DOHH2 (cell line): ENCODE measurements around the gene EFNB1.
"Not testable (repeated sequence)": the region's sequence is repeated elsewhere in the genome, so short reads cannot be mapped to it uniquely, and the experiment has no call there.

ENCODE experiments used
- H3F3A ChIP-seq: fragments of 200-600 bp; sonication (generic), shearing (Covaris generic); 2 replicates; pipeline ENCODE4 v1.6.0; 2016; ENCODE audit warnings: antibody characterized with exemption, mild to moderate bottlenecking; ENCODE audit not compliant: control insufficient read depth, insufficient read depth
- H3K27ac ChIP-seq: fragments of 200-600 bp; sonication (generic); 2 replicates; pipeline ENCODE4 v1.5.1; 2014; ENCODE audit warnings: low read depth, mild to moderate bottlenecking, low read length, moderate library complexity
- H3K27me3 ChIP-seq: fragments of 200-600 bp; sonication (generic); 2 replicates; pipeline ENCODE4 v1.6.1; 2014; ENCODE audit warnings: mild to moderate bottlenecking, low read length, mixed read lengths; ENCODE audit not compliant: control insufficient read depth
- H3K36me3 ChIP-seq: fragments of 200-600 bp; sonication (generic); 2 replicates; pipeline ENCODE4 v1.6.1; 2014; ENCODE audit warnings: mild to moderate bottlenecking, low read length, moderate library complexity, mixed read lengths; ENCODE audit not compliant: control insufficient read depth
- H3K4me1 ChIP-seq: fragments of 200-600 bp; sonication (generic); 2 replicates; pipeline ENCODE4 v1.6.1; 2014; ENCODE audit warnings: mild to moderate bottlenecking, low read length, mixed read lengths; ENCODE audit not compliant: control insufficient read depth
- H3K4me2 ChIP-seq: fragments of 200-600 bp; sonication (generic); 2 replicates; pipeline ENCODE4 v1.6.0; 2014; ENCODE audit warnings: mild to moderate bottlenecking, low read length, moderate library complexity
- H3K4me3 ChIP-seq: fragments of 200-600 bp; sonication (generic); 2 replicates; pipeline ENCODE4 v1.5.1; 2014; ENCODE audit warnings: mild to moderate bottlenecking, low read length, mixed read lengths
- H3K79me2 ChIP-seq: fragments of 200-600 bp; sonication (generic); 2 replicates; pipeline ENCODE4 v1.6.1; 2014; ENCODE audit warnings: mild to moderate bottlenecking, low read length, mixed read lengths; ENCODE audit not compliant: control insufficient read depth
- H3K9me2 ChIP-seq: fragments of 200-600 bp; sonication (generic); replicated peaks from 2 replicates; pipeline ENCODE4 v1.6.1; 2014; ENCODE audit warnings: mild to moderate bottlenecking, low read length, mixed read lengths; ENCODE audit not compliant: control insufficient read depth
- H3K9me3 ChIP-seq: fragments of 200-600 bp; sonication (generic); 2 replicates; pipeline ENCODE4 v1.6.1; 2014; ENCODE audit warnings: antibody characterized with exemption, low read length, mixed read lengths; ENCODE audit not compliant: control insufficient read depth, insufficient read depth
- H4K20me1 ChIP-seq: fragments of 200-600 bp; sonication (generic); 2 replicates; pipeline ENCODE4 v1.6.0; 2014; ENCODE audit warnings: low read depth, mild to moderate bottlenecking, antibody characterized with exemption, low read length, moderate library complexity; ENCODE audit not compliant: control insufficient read depth, insufficient read depth
- EZH2phosphoT487 ChIP-seq: fragments of 200-600 bp; sonication (generic); IDR thresholded peaks from 2 replicates; pipeline ENCODE4 v1.6.1; 2017; ENCODE audit warnings: borderline replicate concordance, mild to moderate bottlenecking, antibody characterized with exemption, low read length, moderate library complexity, mixed read lengths
- TF ChIP-seq, protein P1 (sequence below): fragments of 200-600 bp; sonication (generic); IDR thresholded peaks from one replicate; pipeline ENCODE4 v1.5.1; 2014; ENCODE audit warnings: antibody characterized with exemption, mild to moderate bottlenecking, low read depth, low read length; ENCODE audit not compliant: poor library complexity, severe bottlenecking

EFNB1 gene

DNA sequence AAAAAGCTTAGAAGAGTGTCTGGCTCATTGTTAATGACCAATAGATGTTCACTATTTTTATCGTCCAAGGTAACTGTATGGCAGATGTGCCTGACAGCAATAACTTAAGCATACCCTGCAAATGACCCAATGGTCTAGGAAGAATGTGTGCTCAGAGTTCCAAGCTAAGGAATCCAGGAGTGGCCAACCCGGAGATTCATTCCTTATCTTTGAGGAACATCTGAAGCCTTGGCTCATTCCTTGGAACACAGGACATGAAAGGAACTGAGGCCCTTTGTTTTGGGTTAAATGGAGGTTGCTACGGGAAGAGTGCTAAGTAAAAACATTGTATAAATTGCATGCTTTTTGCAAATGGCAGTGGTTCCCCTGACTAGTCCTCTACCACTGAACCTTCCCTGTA, 38.9 kb upstream of the EFNB1 start:
- Histone ChIP-seq H3K27ac (no peak overlapping the region), H3K36me3 (no peaks in the 10 kb centered on the region), H3K27me3 (no peaks in the 10 kb centered on the region), H3K4me2 (no peak overlapping the region), H3K4me1 (no peaks in the 10 kb centered on the region), H3K4me3 (no peak overlapping the region), H4K20me1 (no peaks in the 10 kb centered on the region), H3K9me3 (no peaks in the 10 kb centered on the region), H3K9me2 (no peaks in the 10 kb centered on the region), H3K79me2 (no peaks in the 10 kb centered on the region), H3F3A (no peaks in the 10 kb centered on the region)
- no peak for TF ChIP-seq EZH2phosphoT487
- TF ChIP-seq, protein P1, sequence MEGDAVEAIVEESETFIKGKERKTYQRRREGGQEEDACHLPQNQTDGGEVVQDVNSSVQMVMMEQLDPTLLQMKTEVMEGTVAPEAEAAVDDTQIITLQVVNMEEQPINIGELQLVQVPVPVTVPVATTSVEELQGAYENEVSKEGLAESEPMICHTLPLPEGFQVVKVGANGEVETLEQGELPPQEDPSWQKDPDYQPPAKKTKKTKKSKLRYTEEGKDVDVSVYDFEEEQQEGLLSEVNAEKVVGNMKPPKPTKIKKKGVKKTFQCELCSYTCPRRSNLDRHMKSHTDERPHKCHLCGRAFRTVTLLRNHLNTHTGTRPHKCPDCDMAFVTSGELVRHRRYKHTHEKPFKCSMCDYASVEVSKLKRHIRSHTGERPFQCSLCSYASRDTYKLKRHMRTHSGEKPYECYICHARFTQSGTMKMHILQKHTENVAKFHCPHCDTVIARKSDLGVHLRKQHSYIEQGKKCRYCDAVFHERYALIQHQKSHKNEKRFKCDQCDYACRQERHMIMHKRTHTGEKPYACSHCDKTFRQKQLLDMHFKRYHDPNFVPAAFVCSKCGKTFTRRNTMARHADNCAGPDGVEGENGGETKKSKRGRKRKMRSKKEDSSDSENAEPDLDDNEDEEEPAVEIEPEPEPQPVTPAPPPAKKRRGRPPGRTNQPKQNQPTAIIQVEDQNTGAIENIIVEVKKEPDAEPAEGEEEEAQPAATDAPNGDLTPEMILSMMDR, result no peak

DNA sequence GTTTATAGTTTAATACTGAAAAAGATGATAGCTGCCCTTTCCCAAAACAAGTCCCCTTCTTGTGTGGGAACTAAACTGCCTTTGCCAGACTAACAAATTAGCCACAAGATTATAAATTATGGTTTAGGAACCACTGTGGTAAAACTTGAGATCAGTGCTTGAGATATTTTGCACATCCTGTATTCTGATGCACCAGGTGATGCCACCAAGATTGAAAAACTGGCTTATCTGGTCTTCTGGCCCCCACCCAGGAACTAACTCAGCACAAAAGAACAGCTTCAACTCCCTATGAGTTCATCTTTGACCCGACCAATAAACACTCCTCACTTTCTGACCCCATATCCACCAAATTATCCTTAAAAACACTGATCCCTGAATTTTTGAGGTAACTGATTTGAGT, 36.7 kb upstream of the EFNB1 start:
- no peak overlapping the region for H3K4me3 ChIP-seq
- TF ChIP-seq EZH2phosphoT487, result no peak
- TF ChIP-seq, protein P1, result no peak
- no peak overlapping the region for H3K27ac ChIP-seq
- no peaks in the 10 kb centered on the region for H3K9me2 ChIP-seq
- no peaks in the 10 kb centered on the region for H3K36me3 ChIP-seq
- H3K27me3 ChIP-seq, result no peaks in the 10 kb centered on the region
- H3K4me1 ChIP-seq, result no peaks in the 10 kb centered on the region
- no peaks in the 10 kb centered on the region for H3F3A ChIP-seq
- H3K79me2 ChIP-seq, result no peaks in the 10 kb centered on the region
- no peak overlapping the region for H3K4me2 ChIP-seq
- no peaks in the 10 kb centered on the region for H4K20me1 ChIP-seq
- no peaks in the 10 kb centered on the region for H3K9me3 ChIP-seq

DNA sequence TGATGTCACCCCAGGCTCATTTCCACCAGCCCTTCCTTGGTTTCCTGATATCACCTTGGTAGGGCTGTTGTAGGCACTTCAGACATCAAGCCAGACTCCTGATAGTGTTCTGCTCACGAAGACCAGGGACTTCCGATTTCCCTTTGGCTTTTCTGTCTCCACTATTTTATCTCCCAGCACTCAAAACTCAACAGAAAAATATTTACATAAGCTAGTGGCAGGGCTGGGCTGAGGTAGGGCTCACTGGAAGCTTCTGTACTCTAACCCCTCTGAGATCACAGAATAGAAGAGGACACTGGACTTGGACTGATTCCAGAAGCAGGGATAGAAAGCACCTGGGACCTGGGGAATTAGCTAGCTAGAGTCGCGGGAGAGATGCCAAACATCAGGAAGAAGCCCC, 34.4 kb upstream of the EFNB1 start:
- Histone ChIP-seq H3K27ac (no peak overlapping the region), H3F3A (no peaks in the 10 kb centered on the region), H3K4me1 (no peaks in the 10 kb centered on the region), H3K36me3 (no peaks in the 10 kb centered on the region), H3K27me3 (no peaks in the 10 kb centered on the region), H3K9me2 (no peaks in the 10 kb centered on the region), H4K20me1 (no peaks in the 10 kb centered on the region), H3K9me3 (no peaks in the 10 kb centered on the region), H3K4me3 (no peak overlapping the region), H3K4me2 (no peak overlapping the region), H3K79me2 (no peaks in the 10 kb centered on the region)
- TF ChIP-seq EZH2phosphoT487, result no peak
- TF ChIP-seq, protein P1, result no peak

DNA sequence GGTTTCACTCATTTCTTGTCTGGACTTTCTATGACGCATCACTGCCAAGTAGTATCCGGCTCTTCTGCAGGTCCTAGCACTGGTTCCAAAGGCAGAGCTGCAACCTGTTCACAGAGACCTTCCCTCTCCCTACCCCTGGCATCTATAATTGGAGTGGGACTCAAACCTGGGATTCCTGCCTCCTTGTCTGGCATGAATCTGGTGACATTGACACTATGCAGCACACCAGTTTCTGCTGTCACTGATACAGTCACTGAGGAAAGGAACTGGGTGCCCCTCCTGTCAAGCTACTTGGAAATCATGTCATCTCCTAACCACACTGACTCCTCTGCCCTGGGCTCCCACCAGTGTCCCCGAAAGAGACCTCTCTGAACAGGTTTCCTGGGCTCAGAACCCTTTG, 33.1 kb upstream of the EFNB1 start:
- Histone ChIP-seq H3K36me3 (no peaks in the 10 kb centered on the region), H3K4me3 (no peak overlapping the region), H4K20me1 (no peaks in the 10 kb centered on the region), H3K9me2 (no peaks in the 10 kb centered on the region), H3F3A (no peaks in the 10 kb centered on the region), H3K27me3 (no peaks in the 10 kb centered on the region), H3K27ac (no peak overlapping the region), H3K4me2 (no peak overlapping the region), H3K79me2 (no peaks in the 10 kb centered on the region), H3K9me3 (no peaks in the 10 kb centered on the region), H3K4me1 (no peaks in the 10 kb centered on the region)
- TF ChIP-seq, protein P1, result no peak
- TF ChIP-seq EZH2phosphoT487, result no peak

DNA sequence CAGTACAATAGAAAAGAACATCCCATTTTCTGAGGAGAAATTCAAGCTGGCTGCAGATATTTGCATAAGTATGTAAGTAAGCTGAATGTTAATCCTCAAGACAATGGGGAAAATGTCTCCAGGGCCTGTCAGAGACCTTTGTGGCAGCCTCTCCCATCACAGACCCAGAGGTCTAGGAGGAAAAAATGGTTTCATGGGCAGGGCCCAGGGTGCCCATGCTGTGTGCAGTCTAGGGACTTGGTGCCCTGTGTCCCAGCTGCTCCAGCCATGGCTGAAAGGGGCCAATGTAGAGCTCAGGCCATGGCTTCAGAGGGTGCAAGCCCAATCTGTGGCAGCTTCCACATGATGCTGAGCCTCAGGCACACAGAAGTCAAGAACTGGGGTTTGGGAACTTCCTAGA, 30.4 kb upstream of the EFNB1 start:
- not testable (repeated sequence) for H3K36me3 ChIP-seq, H3K4me3 ChIP-seq, H3K9me2 ChIP-seq, H3K27ac ChIP-seq, H3F3A ChIP-seq, H3K9me3 ChIP-seq, H3K4me1 ChIP-seq, H4K20me1 ChIP-seq, H3K4me2 ChIP-seq, H3K27me3 ChIP-seq, H3K79me2 ChIP-seq
